GM23338 (cell line): ENCODE results near the gene KCNN3. TPM values are rescaled to one million over a fixed set of nuclear protein-coding genes. Genes with fewer than 3 reads are reported as not detected.

Experiments used
- ATAC-seq: fragments of 200-7000 bp; cut with Tn5 transposase; 3 replicates; pipeline ENCODE4 v1.9.1; 2020
- DNase-seq: peaks from one replicate; pipeline ENCODE4 v3.0.0-alpha.2; 2015; ENCODE audit warnings: low spot score
- H2AFZ ChIP-seq: fragments of 200-600 bp; sonication (generic); 2 replicates; pipeline ENCODE4 v1.8.0; 2016; ENCODE audit warnings: antibody characterized with exemption, mild to moderate bottlenecking, moderate library complexity
- H3F3A ChIP-seq: fragments of 200-600 bp; sonication (generic); replicated peaks from 2 replicates; pipeline ENCODE4 v1.8.0; 2017; ENCODE audit warnings: antibody characterized with exemption, mixed run types, low read depth
- H3K27ac ChIP-seq: fragments of 200-600 bp; sonication (generic); 2 replicates; pipeline ENCODE4 v1.6.1; 2016; ENCODE audit warnings: low read depth
- H3K27me3 ChIP-seq: fragments of 200-600 bp; sonication (generic); 2 replicates; pipeline ENCODE4 v1.8.0; 2016; ENCODE audit warnings: mild to moderate bottlenecking, mixed run types, moderate library complexity; ENCODE audit not compliant: insufficient read depth
- H3K36me3 ChIP-seq: fragments of 200-600 bp; sonication (generic); 2 replicates; pipeline ENCODE4 v1.8.0; 2016; ENCODE audit warnings: mild to moderate bottlenecking; ENCODE audit not compliant: insufficient read depth
- H3K4me1 ChIP-seq: fragments of 200-600 bp; sonication (generic); 2 replicates; pipeline ENCODE4 v1.8.0; 2016; ENCODE audit warnings: mild to moderate bottlenecking, moderate library complexity; ENCODE audit not compliant: insufficient read depth
- H3K4me2 ChIP-seq: fragments of 200-600 bp; sonication (generic); 2 replicates; pipeline ENCODE4 v1.7.1; 2017; ENCODE audit warnings: mixed run types
- H3K4me3 ChIP-seq: fragments of 200-600 bp; sonication (generic); 2 replicates; pipeline ENCODE4 v1.6.1; 2016; ENCODE audit warnings: mixed run types
- H3K79me2 ChIP-seq: fragments of 200-600 bp; sonication (generic); replicated peaks from 2 replicates; pipeline ENCODE4 v1.8.0; 2017; ENCODE audit warnings: mild to moderate bottlenecking; ENCODE audit not compliant: insufficient read depth
- H3K9me2 ChIP-seq: fragments of 200-600 bp; sonication (generic); 2 replicates; pipeline ENCODE4 v1.8.0; 2017; ENCODE audit not compliant: insufficient read depth
- H4K20me1 ChIP-seq: fragments of 200-600 bp; sonication (generic); replicated peaks from 2 replicates; pipeline ENCODE4 v1.8.0; 2017; ENCODE audit warnings: mild to moderate bottlenecking; ENCODE audit not compliant: insufficient read depth
- H3K27ac Mint-ChIP-seq: 2 replicates; pipeline ENCODE4 v1.8.0; 2020; ENCODE audit warnings: inconsistent platforms, mild to moderate bottlenecking, moderate library complexity, mixed read lengths
- H3K27me3 Mint-ChIP-seq: 3 replicates; pipeline ENCODE4 v1.8.0; 2022; ENCODE audit warnings: low read depth, mild to moderate bottlenecking, moderate library complexity, mixed read lengths, inconsistent platforms; ENCODE audit not compliant: insufficient read depth, poor library complexity
- H3K36me3 Mint-ChIP-seq: 3 replicates; pipeline ENCODE4 v1.8.0; 2021; ENCODE audit warnings: low read depth, mild to moderate bottlenecking, inconsistent platforms, moderate library complexity, mixed read lengths
- H3K4me1 Mint-ChIP-seq: 3 replicates; pipeline ENCODE4 v1.8.0; 2020; ENCODE audit warnings: mild to moderate bottlenecking, inconsistent platforms, mixed read lengths
- H3K4me3 Mint-ChIP-seq: 3 replicates; pipeline ENCODE4 v1.8.0; 2021; ENCODE audit warnings: moderate library complexity, mild to moderate bottlenecking, inconsistent platforms, mixed read lengths
- H3K9me3 Mint-ChIP-seq: 3 replicates; pipeline ENCODE4 v1.8.0; 2020; ENCODE audit warnings: moderate library complexity, mild to moderate bottlenecking, inconsistent platforms, mixed read lengths
- CREB1 ChIP-seq: fragments of 250-450 bp; sonication (Bioruptor Pico); IDR thresholded peaks from 2 replicates; pipeline ENCODE4 v1.5.0; 2020; ENCODE audit warnings: low read depth, mild to moderate bottlenecking, moderate library complexity
- EZH2 ChIP-seq: fragments of 200-600 bp; sonication (generic); IDR thresholded peaks from one replicate; pipeline ENCODE4 v1.8.0; 2017; ENCODE audit warnings: antibody characterized with exemption, mild to moderate bottlenecking, low read depth; ENCODE audit not compliant: unreplicated experiment
- EZH2phosphoT487 ChIP-seq: fragments of 200-600 bp; sonication (generic); IDR thresholded peaks from one replicate; pipeline ENCODE4 v1.8.1; 2018; ENCODE audit warnings: antibody characterized with exemption; ENCODE audit not compliant: unreplicated experiment
- JUNB ChIP-seq: IDR thresholded peaks from one replicate; pipeline ENCODE4 v1.6.1; 2016; ENCODE audit warnings: antibody characterized with exemption; ENCODE audit not compliant: unreplicated experiment
- NANOG ChIP-seq: IDR thresholded peaks from 2 replicates; pipeline ENCODE4 v1.6.1; 2016; ENCODE audit warnings: antibody characterized with exemption, borderline replicate concordance
- POLR2AphosphoS5 ChIP-seq: IDR thresholded peaks from 2 replicates; pipeline ENCODE4 v1.6.1; 2016; ENCODE audit warnings: antibody characterized with exemption, low read depth
- STAT1 ChIP-seq: IDR thresholded peaks from one replicate; pipeline ENCODE4 v1.6.1; 2016; ENCODE audit warnings: antibody characterized with exemption; ENCODE audit not compliant: unreplicated experiment
- ZNF114 ChIP-seq: fragments of 250-450 bp; sonication (Bioruptor Pico); IDR thresholded peaks from 2 replicates; pipeline ENCODE4 v1.5.0; 2020; ENCODE audit warnings: mild to moderate bottlenecking, moderate library complexity
- ZNF331 ChIP-seq: fragments of 250-450 bp; sonication (Bioruptor Pico); IDR thresholded peaks from 2 replicates; pipeline ENCODE4 v1.5.0; 2020; ENCODE audit warnings: low read depth, mild to moderate bottlenecking, moderate library complexity
- polyA plus RNA-seq: library from polyadenylated mRNA; unstranded; fragments of >200 nt; fragmentation: Nextera tagmentation; extraction: Ambion mirVana; gene quantifications from 2 replicates; pipeline ENCODE4 v1.2.1, GENCODE V29; 2016
- total RNA-seq: library from RNA; depleted of rRNA; stranded (reverse); fragments of >200 nt; shearing (Covaris generic); gene quantifications from 2 replicates; pipeline ENCODE4 v1.2.3, GENCODE V29; 2014
- TF ChIP-seq, protein P1 (sequence below): fragments of 250-450 bp; sonication (Bioruptor Pico); IDR thresholded peaks from 2 replicates; pipeline ENCODE4 v1.5.0; 2020; ENCODE audit warnings: mild to moderate bottlenecking, moderate library complexity
- TF ChIP-seq, protein P2 (sequence below): IDR thresholded peaks from one replicate; pipeline ENCODE4 v1.6.1; 2018; ENCODE audit warnings: antibody characterized with exemption; ENCODE audit not compliant: unreplicated experiment
- TF ChIP-seq, protein P3 (sequence below): IDR thresholded peaks from 2 replicates; pipeline ENCODE4 v1.6.1; 2016; ENCODE audit warnings: antibody characterized with exemption
- TF ChIP-seq, protein P4 (sequence below), 2 experiments: fragments of 200-600 bp in 1 of 2; sonication (generic) in 1 of 2; conservative IDR thresholded peaks; 2 replicates each; pipeline versions ENCODE4 v1.5.1 to v1.6.1; 2016 to 2017; ENCODE audit warnings: antibody characterized with exemption in 2 of 2, low read depth in 2 of 2, mild to moderate bottlenecking in 2 of 2, moderate library complexity in 1 of 2

The KCNN3 gene
- total and polyA plus RNA-seq, 2 experiments from 2014 or later, result 1.9 to 3.0 TPM

DNA sequence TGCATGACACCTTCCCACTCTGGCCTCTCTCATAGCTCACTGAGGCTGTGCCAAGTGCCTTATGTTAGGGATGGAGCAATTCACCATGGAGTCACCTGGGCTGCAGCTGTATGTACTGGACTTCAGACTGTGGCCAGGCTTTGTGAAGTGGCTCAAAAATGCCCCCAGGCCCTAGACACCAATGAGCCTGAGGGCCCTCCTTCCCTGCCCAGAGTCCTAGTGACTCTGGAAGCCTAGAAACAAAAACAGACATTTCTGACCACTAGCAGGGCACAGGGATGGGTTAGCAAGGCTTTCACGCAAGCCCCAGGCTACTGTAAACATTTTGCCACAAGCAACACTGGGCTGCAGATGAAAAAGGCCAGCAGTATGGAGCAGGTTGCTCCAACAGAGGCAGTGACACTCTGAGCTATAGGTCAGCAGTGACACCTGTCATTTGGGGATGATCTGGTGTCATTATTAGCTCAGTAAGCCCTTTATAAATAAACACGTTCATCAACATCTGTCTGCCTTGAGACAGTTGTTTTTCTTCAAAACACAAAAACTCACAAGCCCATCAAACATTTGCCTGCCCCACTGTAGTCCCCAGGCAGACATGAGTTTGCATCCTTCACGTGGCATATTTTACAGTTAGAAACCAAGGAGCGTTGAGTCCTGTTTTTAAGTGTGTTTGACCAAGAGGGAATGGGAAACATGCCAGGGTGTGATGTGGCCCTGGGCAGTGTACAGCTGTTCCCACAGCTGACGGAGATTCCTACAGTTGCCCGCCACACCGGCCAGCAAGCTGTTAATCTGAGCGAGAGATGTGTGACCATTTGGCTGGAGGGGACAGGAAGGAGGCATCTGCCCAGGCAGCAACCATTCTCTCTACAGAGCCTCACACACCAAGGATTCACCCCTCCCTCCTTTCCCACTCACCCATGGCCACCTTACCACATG, 66.8 kb downstream of the KCNN3 start:
- Histone ChIP-seq H3K4me3 (no peak overlapping the region), H3K27me3 (no peaks in the 10 kb centered on the region), H3K36me3 (no peaks in the 10 kb centered on the region), H3K4me1 (no peaks in the 10 kb centered on the region), H3K79me2 (no peaks in the 10 kb centered on the region), H3K9me2 (no peaks in the 10 kb centered on the region), H4K20me1 (no peaks in the 10 kb centered on the region), H3F3A (no peaks in the 10 kb centered on the region), H3K4me2 (no peak overlapping the region), H2AFZ (no peak overlapping the region), H3K27ac (no peak overlapping the region)
- H3K27me3 Mint-ChIP-seq, result peaks cover 8% of the 10 kb centered on the region
- H3K4me1 Mint-ChIP-seq, result peaks cover 22% of the 10 kb centered on the region
- DNase-seq (no peak), ATAC-seq (no peak)
- TF ChIP-seq, protein P1, sequence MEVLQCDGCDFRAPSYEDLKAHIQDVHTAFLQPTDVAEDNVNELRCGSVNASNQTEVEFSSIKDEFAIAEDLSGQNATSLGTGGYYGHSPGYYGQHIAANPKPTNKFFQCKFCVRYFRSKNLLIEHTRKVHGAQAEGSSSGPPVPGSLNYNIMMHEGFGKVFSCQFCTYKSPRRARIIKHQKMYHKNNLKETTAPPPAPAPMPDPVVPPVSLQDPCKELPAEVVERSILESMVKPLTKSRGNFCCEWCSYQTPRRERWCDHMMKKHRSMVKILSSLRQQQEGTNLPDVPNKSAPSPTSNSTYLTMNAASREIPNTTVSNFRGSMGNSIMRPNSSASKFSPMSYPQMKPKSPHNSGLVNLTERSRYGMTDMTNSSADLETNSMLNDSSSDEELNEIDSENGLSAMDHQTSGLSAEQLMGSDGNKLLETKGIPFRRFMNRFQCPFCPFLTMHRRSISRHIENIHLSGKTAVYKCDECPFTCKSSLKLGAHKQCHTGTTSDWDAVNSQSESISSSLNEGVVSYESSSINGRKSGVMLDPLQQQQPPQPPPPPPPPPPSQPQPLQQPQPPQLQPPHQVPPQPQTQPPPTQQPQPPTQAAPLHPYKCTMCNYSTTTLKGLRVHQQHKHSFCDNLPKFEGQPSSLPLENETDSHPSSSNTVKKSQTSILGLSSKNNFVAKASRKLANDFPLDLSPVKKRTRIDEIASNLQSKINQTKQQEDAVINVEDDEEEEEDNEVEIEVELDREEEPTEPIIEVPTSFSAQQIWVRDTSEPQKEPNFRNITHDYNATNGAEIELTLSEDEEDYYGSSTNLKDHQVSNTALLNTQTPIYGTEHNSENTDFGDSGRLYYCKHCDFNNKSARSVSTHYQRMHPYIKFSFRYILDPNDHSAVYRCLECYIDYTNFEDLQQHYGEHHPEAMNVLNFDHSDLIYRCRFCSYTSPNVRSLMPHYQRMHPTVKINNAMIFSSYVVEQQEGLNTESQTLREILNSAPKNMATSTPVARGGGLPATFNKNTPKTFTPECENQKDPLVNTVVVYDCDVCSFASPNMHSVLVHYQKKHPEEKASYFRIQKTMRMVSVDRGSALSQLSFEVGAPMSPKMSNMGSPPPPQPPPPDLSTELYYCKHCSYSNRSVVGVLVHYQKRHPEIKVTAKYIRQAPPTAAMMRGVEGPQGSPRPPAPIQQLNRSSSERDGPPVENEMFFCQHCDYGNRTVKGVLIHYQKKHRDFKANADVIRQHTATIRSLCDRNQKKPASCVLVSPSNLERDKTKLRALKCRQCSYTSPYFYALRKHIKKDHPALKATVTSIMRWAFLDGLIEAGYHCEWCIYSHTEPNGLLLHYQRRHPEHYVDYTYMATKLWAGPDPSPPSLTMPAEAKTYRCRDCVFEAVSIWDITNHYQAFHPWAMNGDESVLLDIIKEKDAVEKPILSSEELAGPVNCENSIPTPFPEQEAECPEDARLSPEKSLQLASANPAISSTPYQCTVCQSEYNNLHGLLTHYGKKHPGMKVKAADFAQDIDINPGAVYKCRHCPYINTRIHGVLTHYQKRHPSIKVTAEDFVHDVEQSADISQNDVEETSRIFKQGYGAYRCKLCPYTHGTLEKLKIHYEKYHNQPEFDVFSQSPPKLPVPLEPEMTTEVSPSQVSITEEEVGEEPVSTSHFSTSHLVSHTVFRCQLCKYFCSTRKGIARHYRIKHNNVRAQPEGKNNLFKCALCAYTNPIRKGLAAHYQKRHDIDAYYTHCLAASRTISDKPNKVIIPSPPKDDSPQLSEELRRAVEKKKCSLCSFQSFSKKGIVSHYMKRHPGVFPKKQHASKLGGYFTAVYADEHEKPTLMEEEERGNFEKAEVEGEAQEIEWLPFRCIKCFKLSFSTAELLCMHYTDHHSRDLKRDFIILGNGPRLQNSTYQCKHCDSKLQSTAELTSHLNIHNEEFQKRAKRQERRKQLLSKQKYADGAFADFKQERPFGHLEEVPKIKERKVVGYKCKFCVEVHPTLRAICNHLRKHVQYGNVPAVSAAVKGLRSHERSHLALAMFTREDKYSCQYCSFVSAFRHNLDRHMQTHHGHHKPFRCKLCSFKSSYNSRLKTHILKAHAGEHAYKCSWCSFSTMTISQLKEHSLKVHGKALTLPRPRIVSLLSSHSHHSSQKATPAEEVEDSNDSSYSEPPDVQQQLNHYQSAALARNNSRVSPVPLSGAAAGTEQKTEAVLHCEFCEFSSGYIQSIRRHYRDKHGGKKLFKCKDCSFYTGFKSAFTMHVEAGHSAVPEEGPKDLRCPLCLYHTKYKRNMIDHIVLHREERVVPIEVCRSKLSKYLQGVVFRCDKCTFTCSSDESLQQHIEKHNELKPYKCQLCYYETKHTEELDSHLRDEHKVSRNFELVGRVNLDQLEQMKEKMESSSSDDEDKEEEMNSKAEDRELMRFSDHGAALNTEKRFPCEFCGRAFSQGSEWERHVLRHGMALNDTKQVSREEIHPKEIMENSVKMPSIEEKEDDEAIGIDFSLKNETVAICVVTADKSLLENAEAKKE (CRISPR knock-in tag), result no peak
- TF ChIP-seq ZNF114 (CRISPR knock-in tag), result no peak
- TF ChIP-seq STAT1, result no peak
- no peak for TF ChIP-seq EZH2
- TF ChIP-seq EZH2phosphoT487, result no peak
- no peak for TF ChIP-seq POLR2AphosphoS5
- TF ChIP-seq, protein P2, sequence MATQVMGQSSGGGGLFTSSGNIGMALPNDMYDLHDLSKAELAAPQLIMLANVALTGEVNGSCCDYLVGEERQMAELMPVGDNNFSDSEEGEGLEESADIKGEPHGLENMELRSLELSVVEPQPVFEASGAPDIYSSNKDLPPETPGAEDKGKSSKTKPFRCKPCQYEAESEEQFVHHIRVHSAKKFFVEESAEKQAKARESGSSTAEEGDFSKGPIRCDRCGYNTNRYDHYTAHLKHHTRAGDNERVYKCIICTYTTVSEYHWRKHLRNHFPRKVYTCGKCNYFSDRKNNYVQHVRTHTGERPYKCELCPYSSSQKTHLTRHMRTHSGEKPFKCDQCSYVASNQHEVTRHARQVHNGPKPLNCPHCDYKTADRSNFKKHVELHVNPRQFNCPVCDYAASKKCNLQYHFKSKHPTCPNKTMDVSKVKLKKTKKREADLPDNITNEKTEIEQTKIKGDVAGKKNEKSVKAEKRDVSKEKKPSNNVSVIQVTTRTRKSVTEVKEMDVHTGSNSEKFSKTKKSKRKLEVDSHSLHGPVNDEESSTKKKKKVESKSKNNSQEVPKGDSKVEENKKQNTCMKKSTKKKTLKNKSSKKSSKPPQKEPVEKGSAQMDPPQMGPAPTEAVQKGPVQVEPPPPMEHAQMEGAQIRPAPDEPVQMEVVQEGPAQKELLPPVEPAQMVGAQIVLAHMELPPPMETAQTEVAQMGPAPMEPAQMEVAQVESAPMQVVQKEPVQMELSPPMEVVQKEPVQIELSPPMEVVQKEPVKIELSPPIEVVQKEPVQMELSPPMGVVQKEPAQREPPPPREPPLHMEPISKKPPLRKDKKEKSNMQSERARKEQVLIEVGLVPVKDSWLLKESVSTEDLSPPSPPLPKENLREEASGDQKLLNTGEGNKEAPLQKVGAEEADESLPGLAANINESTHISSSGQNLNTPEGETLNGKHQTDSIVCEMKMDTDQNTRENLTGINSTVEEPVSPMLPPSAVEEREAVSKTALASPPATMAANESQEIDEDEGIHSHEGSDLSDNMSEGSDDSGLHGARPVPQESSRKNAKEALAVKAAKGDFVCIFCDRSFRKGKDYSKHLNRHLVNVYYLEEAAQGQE, result no peak
- TF ChIP-seq, protein P3, sequence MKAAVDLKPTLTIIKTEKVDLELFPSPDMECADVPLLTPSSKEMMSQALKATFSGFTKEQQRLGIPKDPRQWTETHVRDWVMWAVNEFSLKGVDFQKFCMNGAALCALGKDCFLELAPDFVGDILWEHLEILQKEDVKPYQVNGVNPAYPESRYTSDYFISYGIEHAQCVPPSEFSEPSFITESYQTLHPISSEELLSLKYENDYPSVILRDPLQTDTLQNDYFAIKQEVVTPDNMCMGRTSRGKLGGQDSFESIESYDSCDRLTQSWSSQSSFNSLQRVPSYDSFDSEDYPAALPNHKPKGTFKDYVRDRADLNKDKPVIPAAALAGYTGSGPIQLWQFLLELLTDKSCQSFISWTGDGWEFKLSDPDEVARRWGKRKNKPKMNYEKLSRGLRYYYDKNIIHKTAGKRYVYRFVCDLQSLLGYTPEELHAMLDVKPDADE, result no peak
- no peak for TF ChIP-seq NANOG
- no peak for TF ChIP-seq JUNB
- no peak for TF ChIP-seq ZNF331 (CRISPR knock-in tag)
- TF ChIP-seq, protein P4, sequence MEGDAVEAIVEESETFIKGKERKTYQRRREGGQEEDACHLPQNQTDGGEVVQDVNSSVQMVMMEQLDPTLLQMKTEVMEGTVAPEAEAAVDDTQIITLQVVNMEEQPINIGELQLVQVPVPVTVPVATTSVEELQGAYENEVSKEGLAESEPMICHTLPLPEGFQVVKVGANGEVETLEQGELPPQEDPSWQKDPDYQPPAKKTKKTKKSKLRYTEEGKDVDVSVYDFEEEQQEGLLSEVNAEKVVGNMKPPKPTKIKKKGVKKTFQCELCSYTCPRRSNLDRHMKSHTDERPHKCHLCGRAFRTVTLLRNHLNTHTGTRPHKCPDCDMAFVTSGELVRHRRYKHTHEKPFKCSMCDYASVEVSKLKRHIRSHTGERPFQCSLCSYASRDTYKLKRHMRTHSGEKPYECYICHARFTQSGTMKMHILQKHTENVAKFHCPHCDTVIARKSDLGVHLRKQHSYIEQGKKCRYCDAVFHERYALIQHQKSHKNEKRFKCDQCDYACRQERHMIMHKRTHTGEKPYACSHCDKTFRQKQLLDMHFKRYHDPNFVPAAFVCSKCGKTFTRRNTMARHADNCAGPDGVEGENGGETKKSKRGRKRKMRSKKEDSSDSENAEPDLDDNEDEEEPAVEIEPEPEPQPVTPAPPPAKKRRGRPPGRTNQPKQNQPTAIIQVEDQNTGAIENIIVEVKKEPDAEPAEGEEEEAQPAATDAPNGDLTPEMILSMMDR (conservative IDR thresholded peaks at IDR 0.05; ENCODE audit: low read depth in 2 of 2), result no peak
- TF ChIP-seq CREB1, result no peak
- H3K9me3 Mint-ChIP-seq, result no peaks in the 10 kb centered on the region
- no peak overlapping the region for H3K4me3 Mint-ChIP-seq
- H3K36me3 Mint-ChIP-seq, result no peaks in the 10 kb centered on the region; the same call in 2 of the 3 replicates
- no peak overlapping the region for H3K27ac Mint-ChIP-seq
